Fibroblast of lung (primary cell): ENCODE results near the gene ATP5F1A. TPM values are rescaled to one million over a fixed set of nuclear protein-coding genes. Genes with fewer than 3 reads are reported as not detected.

Experiments used
- DNase-seq, 2 donors: peaks; one replicate each; pipeline versions ENCODE4 v3.0.0 to v3.0.0-alpha.2; 2010; ENCODE audit warnings: low read depth in 2 of 2
- H2AFZ ChIP-seq: 2 replicates; pipeline ENCODE4 v1.5.1; 2012; ENCODE audit warnings: low read length, control low read depth, inconsistent platforms
- H3K27ac ChIP-seq: 2 replicates; pipeline ENCODE4 v1.5.1; 2011; ENCODE audit warnings: low read length, control low read depth; ENCODE audit not compliant: insufficient read depth
- H3K27me3 ChIP-seq: 2 replicates; pipeline ENCODE4 v1.5.1; 2011; ENCODE audit warnings: mild to moderate bottlenecking, low read length; ENCODE audit not compliant: control insufficient read depth, insufficient read depth
- H3K36me3 ChIP-seq: 2 replicates; pipeline ENCODE4 v1.5.1; 2011; ENCODE audit warnings: low read length; ENCODE audit not compliant: control insufficient read depth, insufficient read depth
- H3K4me1 ChIP-seq: 2 replicates; pipeline ENCODE4 v1.5.1; 2011; ENCODE audit warnings: low read length; ENCODE audit not compliant: control insufficient read depth, insufficient read depth; ENCODE audit errors: extremely low read depth
- H3K4me2 ChIP-seq: 2 replicates; pipeline ENCODE4 v1.5.1; 2011; ENCODE audit warnings: low read length, control low read depth; ENCODE audit not compliant: insufficient read depth; ENCODE audit errors: extremely low read depth
- H3K4me3 ChIP-seq, 4 experiments: fragments of 200-600 bp in 1 of 4; sonication (generic) in 1 of 4; replicated peaks in 1 of 4; 2 replicates each; pipeline ENCODE4 v1.5.1; 2011 to 2016; ENCODE audit warnings: low read length in 4 of 4, low read depth in 3 of 4, mild to moderate bottlenecking in 3 of 4, control low read depth in 2 of 4, inconsistent platforms in 1 of 4, mixed read lengths in 1 of 4; ENCODE audit not compliant: insufficient read depth in 1 of 4; ENCODE audit errors: control extremely low read depth in 1 of 4
- H3K79me2 ChIP-seq: 2 replicates; pipeline ENCODE4 v1.5.1; 2012; ENCODE audit warnings: mild to moderate bottlenecking, low read length, inconsistent platforms; ENCODE audit not compliant: control insufficient read depth, insufficient read depth
- H3K9ac ChIP-seq: 2 replicates; pipeline ENCODE4 v1.5.1; 2011; ENCODE audit warnings: mild to moderate bottlenecking, low read length, control low read depth; ENCODE audit not compliant: insufficient read depth
- H3K9me3 ChIP-seq: 2 replicates; pipeline ENCODE4 v1.5.1; 2012; ENCODE audit warnings: low read depth, low read length; ENCODE audit not compliant: control insufficient read depth, insufficient read depth
- H4K20me1 ChIP-seq: 2 replicates; pipeline ENCODE4 v1.5.1; 2011; ENCODE audit warnings: low read length; ENCODE audit not compliant: control insufficient read depth, insufficient read depth; ENCODE audit errors: extremely low read depth
- CTCF ChIP-seq, 2 donors: IDR thresholded peaks in 1 of 2; conservative IDR thresholded peaks in 1 of 2; 1 replicate in 1 of 2; 2 replicates in 1 of 2; pipeline ENCODE4 v1.5.1; 2011 to 2012; ENCODE audit warnings: low read length in 2 of 2, control low read depth in 1 of 2, inconsistent platforms in 1 of 2, low read depth in 1 of 2, mild to moderate bottlenecking in 1 of 2
- EZH2 ChIP-seq: IDR thresholded peaks from 2 replicates; pipeline ENCODE4 v1.5.1; 2012; ENCODE audit warnings: low read length, control low read depth, mild to moderate bottlenecking; ENCODE audit errors: missing control alignments
- polyA plus RNA-seq, 2 donors: library from polyadenylated mRNA; depleted of rRNA in 1 of 2; stranded (reverse) in 1 of 2; unstranded in 1 of 2; fragments of >200 nt; gene quantifications; 2 replicates each; pipeline ENCODE4 v1.2.1, GENCODE V29; 2011 to 2012; ENCODE audit warnings: missing spikeins in 1 of 2
- total RNA-seq: library from RNA; depleted of rRNA; stranded (reverse); fragments of >200 nt; gene quantifications from 2 replicates; pipeline ENCODE4 v1.2.1, GENCODE V29; 2014

ATP5F1A gene
- total and polyA plus RNA-seq, 2 donors (not counting 1 experiment from before 2014, with no cell fraction given): 591 to 791 TPM

GRCh38 chr18:46060359-46060841 lies 37.7 kb downstream of the ATP5F1A start:
- Histone ChIP-seq H3K79me2 (no peaks in the 10 kb centered on the region), H3K4me3 (no peak overlapping the region), H3K4me2 (no peak overlapping the region), H3K27me3 (no peaks in the 10 kb centered on the region), H3K4me1 (no peaks in the 10 kb centered on the region), H4K20me1 (no peaks in the 10 kb centered on the region), H3K27ac (no peak overlapping the region), H2AFZ (no peak overlapping the region), H3K9me3 (no peaks in the 10 kb centered on the region), H3K9ac (no peak overlapping the region), H3K36me3 (no peaks in the 10 kb centered on the region)
- no peak for DNase-seq
- TF ChIP-seq EZH2 (no peak), CTCF (conservative IDR thresholded peaks at IDR 0.05 in 1 of 2, IDR thresholded peaks at IDR 0.05 in 1 of 2; ENCODE audit: low read depth in 1 of 2, low read length in 2 of 2) (no peak)

- Histone ChIP-seq H3K9ac (no peak overlapping the region), H3K4me2 (no peak overlapping the region), H2AFZ (no peak overlapping the region), H3K27me3 (no peaks in the 10 kb centered on the region), H3K27ac (no peak overlapping the region), H3K4me1 (no peaks in the 10 kb centered on the region), H3K79me2 (no peaks in the 10 kb centered on the region), H4K20me1 (no peaks in the 10 kb centered on the region), H3K9me3 (no peaks in the 10 kb centered on the region), H3K4me3 (no peak overlapping the region), H3K36me3 (no peaks in the 10 kb centered on the region)
- TF ChIP-seq EZH2: no peak
- TF ChIP-seq CTCF (conservative IDR thresholded peaks at IDR 0.05 in 1 of 2, IDR thresholded peaks at IDR 0.05 in 1 of 2; ENCODE audit: low read depth in 1 of 2, low read length in 2 of 2): no peak
- DNase-seq: no peak
These were observed 42.3 kb downstream of the ATP5F1A start for GRCh38 chr18:46055838-46056230.

GRCh38 chr18:46054956-46055837 lies 42.9 kb downstream of the ATP5F1A start:
- Histone ChIP-seq H3K9ac (no peak overlapping the region), H2AFZ (no peak overlapping the region), H3K27me3 (no peaks in the 10 kb centered on the region), H4K20me1 (no peaks in the 10 kb centered on the region), H3K4me3 (no peak overlapping the region), H3K36me3 (no peaks in the 10 kb centered on the region), H3K79me2 (no peaks in the 10 kb centered on the region), H3K27ac (no peak overlapping the region), H3K4me2 (no peak overlapping the region), H3K9me3 (no peaks in the 10 kb centered on the region), H3K4me1 (no peaks in the 10 kb centered on the region)
- TF ChIP-seq EZH2: no peak
- TF ChIP-seq CTCF (conservative IDR thresholded peaks at IDR 0.05 in 1 of 2, IDR thresholded peaks at IDR 0.05 in 1 of 2; ENCODE audit: low read depth in 1 of 2, low read length in 2 of 2): no peak
- DNase-seq: no peak
